Body of pancreas (tissue), 4 donors: Measurements from ENCODE around the gene SNTG2.

Source experiments
- POLR2A ChIP-seq, 3 donors: fragments of 450-650 bp; IDR thresholded peaks; one replicate each; pipeline ENCODE4 v1.6.1; 2016; ENCODE audit warnings: antibody characterized with exemption in 3 of 3, mild to moderate bottlenecking in 2 of 3
- TF ChIP-seq, protein P1 (sequence below), 7 experiments: fragments of 450-650 bp in 4 of 7; fragments of 200-600 bp in 3 of 7; sonication (generic) in 3 of 7; IDR thresholded peaks; one replicate each; pipeline ENCODE4 v1.5.1; 2016 to 2019; ENCODE audit warnings: antibody characterized with exemption in 7 of 7

DNA sequence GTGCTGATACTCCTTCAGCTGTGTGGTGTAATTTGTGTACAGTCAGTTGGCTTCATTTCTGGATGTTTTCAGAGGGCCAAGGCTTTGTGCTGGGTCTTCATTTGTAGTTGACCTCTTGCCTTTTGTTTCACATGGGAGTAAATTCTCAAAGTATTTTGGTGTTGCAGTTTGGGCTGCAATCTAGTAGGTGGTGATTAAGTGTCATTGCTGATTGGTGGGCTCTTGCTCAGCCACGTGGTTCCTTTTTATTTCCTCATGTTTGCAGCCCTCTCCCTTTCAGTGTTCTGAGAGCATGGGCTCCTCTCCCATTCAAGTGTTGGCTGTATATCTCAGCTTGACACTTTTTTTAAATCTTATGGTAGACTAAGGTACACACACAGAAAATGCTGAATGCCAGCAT lies 96.8 kb downstream of the SNTG2 start:
- TF ChIP-seq, protein P1, sequence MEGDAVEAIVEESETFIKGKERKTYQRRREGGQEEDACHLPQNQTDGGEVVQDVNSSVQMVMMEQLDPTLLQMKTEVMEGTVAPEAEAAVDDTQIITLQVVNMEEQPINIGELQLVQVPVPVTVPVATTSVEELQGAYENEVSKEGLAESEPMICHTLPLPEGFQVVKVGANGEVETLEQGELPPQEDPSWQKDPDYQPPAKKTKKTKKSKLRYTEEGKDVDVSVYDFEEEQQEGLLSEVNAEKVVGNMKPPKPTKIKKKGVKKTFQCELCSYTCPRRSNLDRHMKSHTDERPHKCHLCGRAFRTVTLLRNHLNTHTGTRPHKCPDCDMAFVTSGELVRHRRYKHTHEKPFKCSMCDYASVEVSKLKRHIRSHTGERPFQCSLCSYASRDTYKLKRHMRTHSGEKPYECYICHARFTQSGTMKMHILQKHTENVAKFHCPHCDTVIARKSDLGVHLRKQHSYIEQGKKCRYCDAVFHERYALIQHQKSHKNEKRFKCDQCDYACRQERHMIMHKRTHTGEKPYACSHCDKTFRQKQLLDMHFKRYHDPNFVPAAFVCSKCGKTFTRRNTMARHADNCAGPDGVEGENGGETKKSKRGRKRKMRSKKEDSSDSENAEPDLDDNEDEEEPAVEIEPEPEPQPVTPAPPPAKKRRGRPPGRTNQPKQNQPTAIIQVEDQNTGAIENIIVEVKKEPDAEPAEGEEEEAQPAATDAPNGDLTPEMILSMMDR (IDR thresholded peaks at IDR 0.05), result peak in 2 of 7 experiments; percentile 8
- TF ChIP-seq POLR2A (IDR thresholded peaks at IDR 0.05), result no peak
